Endothelial cell of umbilical vein (primary cell): ENCODE measurements around the gene RGS8. TPM values are rescaled to one million over a fixed set of nuclear protein-coding genes. Genes with fewer than 3 reads are reported as not detected.

ENCODE experiments used
- BruUV-seq: library from RNA; stranded (reverse); fragments of 400-500 nt; replicated peaks from 2 replicates; lab custom pipeline; 2021; lab: Mats Ljungman, UMichigan
- CTCF ChIA-PET: fragments of 300-600, 350-600 bp; sonication (Branson Sonifier 250); formaldehyde crosslinking; loops from one replicate; lab custom pipeline; 2021; ENCODE audit warnings: antibody characterized with exemption, inconsistent platforms; lab: Charles Lee
- POLR2A ChIA-PET: fragments of 300-600, 350-600 bp; sonication (Branson Sonifier 250); formaldehyde crosslinking; loops from one replicate; lab custom pipeline; 2021; ENCODE audit warnings: antibody characterized with exemption, inconsistent platforms; lab: Charles Lee
- DNase-seq: peaks from one replicate; pipeline ENCODE4 v3.0.0-alpha.2; 2011; ENCODE audit warnings: low read depth, low spot score
- FAIRE-seq: peaks from 2 replicates; lab custom pipeline; 2011; peaks lifted over from hg19 to GRCh38; lab: Jason Lieb, UNC
- H2AFZ ChIP-seq: 2 replicates; pipeline ENCODE4 v1.6.0; 2012; ENCODE audit warnings: low read depth, low read length, control low read depth, inconsistent platforms
- H3K27ac ChIP-seq: 2 replicates; pipeline ENCODE4 v1.5.1; 2011; ENCODE audit warnings: low read depth, mild to moderate bottlenecking, control low read depth, low read length, moderate library complexity; ENCODE audit not compliant: insufficient read depth
- H3K27me3 ChIP-seq, 2 experiments: 2 replicates each; pipeline versions ENCODE4 v1.6.0 to v1.6.1; 2011; ENCODE audit warnings: low read length in 2 of 2, mixed read lengths in 1 of 2; ENCODE audit not compliant: control insufficient read depth in 2 of 2, insufficient read depth in 2 of 2
- H3K36me3 ChIP-seq, 2 experiments: 2 replicates in 1 of 2; 3 replicates in 1 of 2; pipeline ENCODE4 v1.5.1; 2011; ENCODE audit warnings: low read length in 2 of 2, mild to moderate bottlenecking in 1 of 2, moderate library complexity in 1 of 2; ENCODE audit not compliant: control insufficient read depth in 2 of 2, insufficient read depth in 2 of 2; ENCODE audit errors: extremely low read depth in 1 of 2
- H3K4me1 ChIP-seq: 3 replicates; pipeline ENCODE4 v1.5.1; 2011; ENCODE audit warnings: mild to moderate bottlenecking, low read length; ENCODE audit not compliant: control insufficient read depth, insufficient read depth; ENCODE audit errors: extremely low read depth
- H3K4me2 ChIP-seq: 2 replicates; pipeline ENCODE4 v1.6.1; 2011; ENCODE audit warnings: low read length, control low read depth, mixed read lengths; ENCODE audit not compliant: insufficient read depth
- H3K4me3 ChIP-seq, 3 experiments: fragments of 200-600 bp in 1 of 3; sonication (generic), shearing (Covaris generic) in 1 of 3; replicated peaks in 1 of 3; 2 replicates each; pipeline ENCODE4 v1.5.1; 2011 to 2016; ENCODE audit warnings: control low read depth in 3 of 3, low read length in 3 of 3, mild to moderate bottlenecking in 2 of 3, inconsistent platforms in 1 of 3, low read depth in 1 of 3, moderate library complexity in 1 of 3; ENCODE audit not compliant: insufficient read depth in 1 of 3
- H3K79me2 ChIP-seq: 2 replicates; pipeline ENCODE4 v1.6.0; 2012; ENCODE audit warnings: low read length, inconsistent platforms; ENCODE audit not compliant: control insufficient read depth, insufficient read depth
- H3K9ac ChIP-seq: replicated peaks from 2 replicates; pipeline ENCODE3; 2011; ENCODE audit warnings: low read length, control low read depth; ENCODE audit not compliant: insufficient read depth; ENCODE audit errors: extremely low read depth
- H3K9me1 ChIP-seq: replicated peaks from 3 replicates; pipeline ENCODE4 v1.6.0; 2011; ENCODE audit warnings: mild to moderate bottlenecking, low read length; ENCODE audit not compliant: control insufficient read depth, insufficient read depth; ENCODE audit errors: extremely low read depth
- H3K9me3 ChIP-seq: replicated peaks from 2 replicates; pipeline ENCODE4 v1.5.1; 2012; ENCODE audit warnings: low read length, inconsistent platforms; ENCODE audit not compliant: control insufficient read depth, insufficient read depth
- H4K20me1 ChIP-seq: replicated peaks from 2 replicates; pipeline ENCODE3; 2011; ENCODE audit warnings: mild to moderate bottlenecking, low read length; ENCODE audit not compliant: control insufficient read depth, insufficient read depth; ENCODE audit errors: extremely low read depth
- EZH2 ChIP-seq: IDR thresholded peaks from 2 replicates; pipeline ENCODE4 v1.6.1; 2012; ENCODE audit warnings: borderline replicate concordance, low read depth, mild to moderate bottlenecking, moderate library complexity, low read length, inconsistent platforms; ENCODE audit not compliant: severe bottlenecking
- FOS ChIP-seq: IDR thresholded peaks from 2 replicates; pipeline ENCODE4 v1.6.1; 2011; ENCODE audit warnings: mild to moderate bottlenecking, low read length, moderate library complexity, borderline replicate concordance; ENCODE audit not compliant: insufficient read depth
- GATA2 ChIP-seq: IDR thresholded peaks from 2 replicates; pipeline ENCODE4 v1.7.0; 2011; ENCODE audit warnings: low read depth, mild to moderate bottlenecking, moderate library complexity, mixed read lengths, low read length; ENCODE audit not compliant: insufficient read length, insufficient read depth
- JUN ChIP-seq: IDR thresholded peaks from 2 replicates; pipeline ENCODE4 v1.6.1; 2011; ENCODE audit warnings: borderline replicate concordance, low read depth; ENCODE audit not compliant: insufficient read length, insufficient read depth
- MAX ChIP-seq: IDR thresholded peaks from 2 replicates; pipeline ENCODE4 v1.6.1; 2011; ENCODE audit not compliant: insufficient read depth, insufficient read length
- MYC ChIP-seq: IDR thresholded peaks from one replicate; pipeline ENCODE4 v1.6.1; 2011; ENCODE audit warnings: mild to moderate bottlenecking, low read depth, low read length
- POLR2A ChIP-seq: IDR thresholded peaks from 2 replicates; pipeline ENCODE4 v1.6.1; 2012; ENCODE audit warnings: low read depth, mild to moderate bottlenecking, control low read depth, low read length
- POLR2AphosphoS5 ChIP-seq: IDR thresholded peaks from 2 replicates; pipeline ENCODE4 v1.6.1; 2012; ENCODE audit warnings: low read depth, mild to moderate bottlenecking, control low read depth, low read length, moderate library complexity; ENCODE audit not compliant: insufficient read depth
- dilution Hi-C: fragments of 300-500 bp; cut with MboI; formaldehyde crosslinking; loops from one replicate; pipeline ENCODE4 v1.15.0; 2019; ENCODE audit warnings: low sequenced_read_pairs; ENCODE audit not compliant: extremely low pct_ligation_motif_present
- intact Hi-C: fragments of 100-400 bp; cut with micrococcal nuclease; formaldehyde crosslinking; loops from one replicate; pipeline ENCODE4 v1.10.0; 2022
- polyA plus RNA-seq, 4 experiments: library from polyadenylated mRNA; depleted of rRNA in 3 of 4; stranded (reverse) in 3 of 4; unstranded in 1 of 4; fragments of >200 nt; gene quantifications; 2 replicates each; pipeline versions ENCODE4 v1.2.1 to v1.2.3, GENCODE V29; 2011 to 2012; ENCODE audit warnings: missing spikeins in 1 of 4
- total RNA-seq: library from RNA; stranded (reverse); gene quantifications from 2 replicates; pipeline ENCODE4 v1.2.3, GENCODE V29; 2021
- TF ChIP-seq, protein P1 (sequence below), 2 donors: IDR thresholded peaks; 1 replicate in 1 of 2; 2 replicates in 1 of 2; pipeline ENCODE4 v1.5.1; 2011; ENCODE audit warnings: low read length in 2 of 2, mild to moderate bottlenecking in 2 of 2, moderate library complexity in 2 of 2, control low read depth in 1 of 2, inconsistent platforms in 1 of 2, low read depth in 1 of 2; ENCODE audit not compliant: insufficient read depth in 1 of 2; ENCODE audit errors: extremely low read depth in 1 of 2

Gene RGS8
- total and polyA plus RNA-seq, 2 donors (not counting 3 experiments of a cell fraction or from before 2014, with no cell fraction given): not detected

- Histone ChIP-seq H3K4me1 (no peaks in the 10 kb centered on the region), H3K79me2 (no peaks in the 10 kb centered on the region), H3K4me2 (no peak overlapping the region), H4K20me1 (no peaks in the 10 kb centered on the region), H3K9me1 (no peaks in the 10 kb centered on the region), H2AFZ (no peak overlapping the region), H3K9ac (no peak overlapping the region), H3K9me3 (no peaks in the 10 kb centered on the region), H3K4me3 (no peak overlapping the region), H3K27ac (no peak overlapping the region), H3K27me3 (no peaks in the 10 kb centered on the region), H3K36me3 (no peaks in the 10 kb centered on the region)
- intact Hi-C loops: no loop called here
- TF ChIP-seq POLR2AphosphoS5 (no peak), POLR2A (no peak), MAX (no peak), GATA2 (no peak), JUN (no peak), MYC (no peak), FOS (no peak), EZH2 (no peak)
- TF ChIP-seq, protein P1, sequence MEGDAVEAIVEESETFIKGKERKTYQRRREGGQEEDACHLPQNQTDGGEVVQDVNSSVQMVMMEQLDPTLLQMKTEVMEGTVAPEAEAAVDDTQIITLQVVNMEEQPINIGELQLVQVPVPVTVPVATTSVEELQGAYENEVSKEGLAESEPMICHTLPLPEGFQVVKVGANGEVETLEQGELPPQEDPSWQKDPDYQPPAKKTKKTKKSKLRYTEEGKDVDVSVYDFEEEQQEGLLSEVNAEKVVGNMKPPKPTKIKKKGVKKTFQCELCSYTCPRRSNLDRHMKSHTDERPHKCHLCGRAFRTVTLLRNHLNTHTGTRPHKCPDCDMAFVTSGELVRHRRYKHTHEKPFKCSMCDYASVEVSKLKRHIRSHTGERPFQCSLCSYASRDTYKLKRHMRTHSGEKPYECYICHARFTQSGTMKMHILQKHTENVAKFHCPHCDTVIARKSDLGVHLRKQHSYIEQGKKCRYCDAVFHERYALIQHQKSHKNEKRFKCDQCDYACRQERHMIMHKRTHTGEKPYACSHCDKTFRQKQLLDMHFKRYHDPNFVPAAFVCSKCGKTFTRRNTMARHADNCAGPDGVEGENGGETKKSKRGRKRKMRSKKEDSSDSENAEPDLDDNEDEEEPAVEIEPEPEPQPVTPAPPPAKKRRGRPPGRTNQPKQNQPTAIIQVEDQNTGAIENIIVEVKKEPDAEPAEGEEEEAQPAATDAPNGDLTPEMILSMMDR (IDR thresholded peaks at IDR 0.05; ENCODE audit: extremely low read depth in 1 of 2, insufficient read depth in 1 of 2, low read depth in 1 of 2, low read length in 2 of 2): no peak
- CTCF ChIA-PET: no interaction called here
- no peak for DNase-seq
- BruUV-seq: no TSS peak
- no peak for FAIRE-seq
- dilution Hi-C loops: no loop called here
- POLR2A ChIA-PET: no interaction called here
Observed at GRCh38 chr1:182652933-182653332, 31.5 kb downstream of the RGS8 start.
